AG09309 (cell line): ENCODE data around the gene CORIN.

ENCODE experiments used
- DNase-seq: peaks from one replicate; pipeline ENCODE4 v3.0.0-alpha.2; 2010; ENCODE audit warnings: low read depth
- H3K4me3 ChIP-seq: 2 replicates; pipeline ENCODE4 v1.5.1; 2011; ENCODE audit warnings: mild to moderate bottlenecking, low read depth, low read length, moderate library complexity; ENCODE audit not compliant: control insufficient read depth
- TF ChIP-seq, protein P1 (sequence below): IDR thresholded peaks from 2 replicates; pipeline ENCODE4 v1.5.1; 2011; ENCODE audit warnings: mild to moderate bottlenecking, low read depth, low read length, inconsistent platforms; ENCODE audit not compliant: insufficient read depth, control insufficient read depth; ENCODE audit errors: missing control alignments

Gene CORIN

DNA sequence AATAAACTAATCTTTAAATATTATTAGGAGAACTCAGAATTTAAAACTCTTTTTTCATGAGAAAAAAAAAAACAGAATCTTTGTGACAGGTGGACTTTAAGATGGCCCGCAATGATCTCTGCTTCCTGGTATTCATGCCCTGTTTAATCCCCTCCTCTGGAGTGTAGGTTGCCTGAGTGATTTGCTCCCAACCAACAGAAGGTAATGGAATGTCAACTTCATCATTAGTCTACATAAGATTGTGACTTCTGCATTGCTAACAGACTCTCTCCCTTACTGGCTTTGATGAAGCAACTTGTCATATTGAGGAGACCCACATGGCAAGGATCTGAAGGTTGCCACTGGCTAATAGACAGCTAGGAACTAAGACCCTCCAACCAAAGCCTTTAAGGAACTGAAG lies 88.8 kb downstream of the CORIN start:
- TF ChIP-seq, protein P1, sequence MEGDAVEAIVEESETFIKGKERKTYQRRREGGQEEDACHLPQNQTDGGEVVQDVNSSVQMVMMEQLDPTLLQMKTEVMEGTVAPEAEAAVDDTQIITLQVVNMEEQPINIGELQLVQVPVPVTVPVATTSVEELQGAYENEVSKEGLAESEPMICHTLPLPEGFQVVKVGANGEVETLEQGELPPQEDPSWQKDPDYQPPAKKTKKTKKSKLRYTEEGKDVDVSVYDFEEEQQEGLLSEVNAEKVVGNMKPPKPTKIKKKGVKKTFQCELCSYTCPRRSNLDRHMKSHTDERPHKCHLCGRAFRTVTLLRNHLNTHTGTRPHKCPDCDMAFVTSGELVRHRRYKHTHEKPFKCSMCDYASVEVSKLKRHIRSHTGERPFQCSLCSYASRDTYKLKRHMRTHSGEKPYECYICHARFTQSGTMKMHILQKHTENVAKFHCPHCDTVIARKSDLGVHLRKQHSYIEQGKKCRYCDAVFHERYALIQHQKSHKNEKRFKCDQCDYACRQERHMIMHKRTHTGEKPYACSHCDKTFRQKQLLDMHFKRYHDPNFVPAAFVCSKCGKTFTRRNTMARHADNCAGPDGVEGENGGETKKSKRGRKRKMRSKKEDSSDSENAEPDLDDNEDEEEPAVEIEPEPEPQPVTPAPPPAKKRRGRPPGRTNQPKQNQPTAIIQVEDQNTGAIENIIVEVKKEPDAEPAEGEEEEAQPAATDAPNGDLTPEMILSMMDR, result no peak
- no peak for DNase-seq

GRCh38 chr4:47747846-47748494 lies 89.9 kb downstream of the CORIN start:
- H3K4me3 ChIP-seq, result no peak overlapping the region
- TF ChIP-seq, protein P1, result no peak
- DNase-seq, result no peak

More for the DNA sequence above, 88.8 kb downstream of the CORIN start:
- no peak overlapping the region for H3K4me3 ChIP-seq

DNA sequence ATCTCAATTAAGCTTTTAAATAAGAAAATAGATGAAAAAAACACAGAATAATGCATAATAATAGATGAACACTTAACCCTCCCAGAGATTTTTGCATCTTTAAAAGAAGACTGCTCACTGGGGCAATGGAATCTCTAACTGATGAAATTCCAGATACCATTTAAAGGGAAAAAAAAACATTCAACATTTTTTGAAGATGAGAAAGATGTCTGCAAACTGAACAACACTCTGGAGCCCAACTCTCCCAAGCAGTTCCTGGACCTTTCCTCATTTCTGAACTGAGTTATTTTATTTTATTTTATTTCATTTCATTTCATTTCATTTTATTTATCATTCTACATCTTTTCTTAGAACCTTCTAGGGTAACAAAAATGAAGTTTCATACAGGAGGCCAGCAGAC lies 90.7 kb downstream of the CORIN start:
- TF ChIP-seq, protein P1, result no peak
- no peak overlapping the region for H3K4me3 ChIP-seq
- DNase-seq, result no peak

DNA sequence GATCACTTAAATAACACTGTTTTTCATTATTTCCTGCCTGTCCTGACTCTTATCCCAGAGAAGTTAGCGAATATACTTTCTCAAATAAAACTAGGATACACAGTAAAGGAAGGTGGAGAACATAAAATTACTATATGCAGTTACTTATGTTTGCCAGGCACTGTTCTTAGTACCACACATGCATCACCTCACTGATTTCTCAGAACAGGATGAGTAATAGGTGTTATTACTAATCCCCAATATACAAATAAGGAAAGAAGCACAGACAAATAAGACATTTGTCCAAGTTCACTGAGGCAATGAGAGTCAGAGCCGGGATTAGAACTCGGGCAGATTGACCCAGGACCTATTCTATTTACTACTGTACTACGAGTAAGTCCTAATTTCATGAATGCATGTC lies 91.7 kb downstream of the CORIN start:
- H3K4me3 ChIP-seq, result no peak overlapping the region
- DNase-seq, result no peak
- TF ChIP-seq, protein P1, result no peak

DNA sequence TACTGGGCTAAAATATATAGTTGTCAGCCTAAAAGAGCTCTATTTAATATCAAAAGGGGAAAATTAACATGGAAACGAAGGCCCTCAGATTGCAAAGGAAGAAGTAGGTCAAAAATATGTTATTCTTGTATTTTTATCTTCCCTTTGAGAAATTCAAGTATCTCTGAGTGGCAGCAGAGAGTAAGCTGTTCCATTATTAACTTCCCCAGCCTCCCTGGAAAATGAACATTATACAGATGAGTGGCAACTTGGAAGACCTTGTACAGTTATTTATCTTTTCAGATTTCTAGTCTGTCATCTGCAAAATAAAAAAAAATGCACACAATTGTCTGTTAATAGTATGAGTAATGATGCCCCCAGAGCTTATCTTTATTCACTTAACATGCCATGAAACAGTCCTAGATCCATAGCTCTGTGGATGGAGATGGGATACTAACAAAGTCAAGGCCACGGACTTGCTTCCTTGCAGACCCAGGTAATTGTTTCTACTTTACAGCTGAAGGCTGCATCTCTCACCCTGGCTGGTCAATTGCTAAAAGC lies 93.0 kb downstream of the CORIN start:
- no peak for DNase-seq
- no peak overlapping the region for H3K4me3 ChIP-seq
- TF ChIP-seq, protein P1, result no peak

- no peak for DNase-seq
- TF ChIP-seq, protein P1, result no peak
- H3K4me3 ChIP-seq, result no peak overlapping the region
Observed at GRCh38 chr4:47744253-47744652, 93.6 kb downstream of the CORIN start.
